GM12878 (cell line): ENCODE measurements around the gene FAM20A. TPM values are rescaled to one million over a fixed set of nuclear protein-coding genes. Genes with fewer than 3 reads are reported as not detected.
A peak's percentile ranks its signal among the peaks of the same experiment; 100 is the strongest.

ENCODE experiments used
- ATF3 ChIP-seq: IDR thresholded peaks from 2 replicates; pipeline ENCODE4 v1.6.1; 2011; ENCODE audit warnings: low read depth, mild to moderate bottlenecking, low read length, moderate library complexity, borderline replicate concordance; ENCODE audit errors: extremely low read depth
- BHLHE40 ChIP-seq, 2 experiments: fragments of 450-650 bp in 1 of 2; IDR thresholded peaks; 2 replicates each; pipeline ENCODE4 v1.6.1; 2011 to 2017; ENCODE audit warnings: low read depth in 2 of 2, borderline replicate concordance in 1 of 2, improper control_type of control experiment in 1 of 2, low read length in 1 of 2, mild to moderate bottlenecking in 1 of 2
- CBX5 ChIP-seq: sonication (generic); IDR thresholded peaks from 2 replicates; pipeline ENCODE4 v1.6.1; 2016; ENCODE audit warnings: low read depth, moderate library complexity, mild to moderate bottlenecking, inconsistent platforms
- CHD2 ChIP-seq: IDR thresholded peaks from 2 replicates; pipeline ENCODE4 v1.6.1; 2011; ENCODE audit warnings: low read depth, low read length, improper control_type of control experiment, borderline replicate concordance
- CTCF ChIP-seq, 3 experiments: IDR thresholded peaks in 2 of 3; conservative IDR thresholded peaks in 1 of 3; 2 replicates each; pipeline ENCODE4 v1.5.1; 2011; ENCODE audit warnings: low read depth in 3 of 3, low read length in 3 of 3, mild to moderate bottlenecking in 3 of 3, control low read depth in 2 of 3, moderate library complexity in 2 of 3, inconsistent platforms in 1 of 3, mixed read lengths in 1 of 3; ENCODE audit not compliant: control insufficient read depth in 2 of 3, insufficient read depth in 1 of 3; ENCODE audit errors: extremely low read depth in 1 of 3
- POLR2A ChIP-seq: IDR thresholded peaks from 2 replicates; pipeline ENCODE4 v1.6.1; 2011; ENCODE audit warnings: low read depth, mild to moderate bottlenecking, low read length
- RCOR1 ChIP-seq: conservative IDR thresholded peaks from 2 replicates; pipeline ENCODE4 v1.6.1; 2012; ENCODE audit warnings: low read depth, low read length, improper control_type of control experiment
- SPI1 ChIP-seq: IDR thresholded peaks from 2 replicates; pipeline ENCODE4 v1.6.1; 2011; ENCODE audit warnings: low read depth, mild to moderate bottlenecking, low read length, moderate library complexity, borderline replicate concordance; ENCODE audit not compliant: insufficient read depth
- ZNF592 ChIP-seq: fragments of 450-650 bp; IDR thresholded peaks from 2 replicates; pipeline ENCODE4 v1.6.1; 2017; ENCODE audit warnings: mild to moderate bottlenecking, moderate library complexity
- polyA plus RNA-seq, 11 experiments: library from polyadenylated mRNA; depleted of rRNA in 4 of 11; unstranded in 6 of 11; stranded (reverse) in 5 of 11; fragments of >200 nt; fragmentation: Nextera tagmentation in 4 of 11; fragmentation: Illumina TruSeq in 1 of 11; extraction: Ambion mirVana in 4 of 11; extraction: Trizol in 1 of 11; gene quantifications; 1 replicate in 1 of 11; 2 replicates in 10 of 11; pipeline versions ENCODE4 v1.2.1 to v1.2.3, GENCODE V29; 2011 to 2016; ENCODE audit warnings: inconsistent platforms in 2 of 11, missing spikeins in 2 of 11, low read depth in 1 of 11
- total RNA-seq, 4 experiments: library from RNA; depleted of rRNA in 3 of 4; stranded (reverse); fragments of >200 nt in 3 of 4; fragmentation: Illumina TruSeq in 1 of 4; extraction: Trizol in 1 of 4; gene quantifications; 2 replicates each; pipeline versions ENCODE4 v1.2.1 to v1.2.3, GENCODE V29; 2013 to 2021

FAM20A gene
- total and polyA plus RNA-seq, 10 of the 15 experiments (the other 5 are each of a cell fraction or from before 2014, with no cell fraction given), result 0.13 TPM; not detected in 9

GRCh38 chr17:68512247-68512959 lies 88.8 kb downstream of the FAM20A start, which contains the start of gene PRKAR1A (continued):
- peak; percentile 24; the same call in 1 of the 2 replicates for TF ChIP-seq ZNF592
- TF ChIP-seq CHD2, result peak; percentile 76
- 0 out of 6 replicates have a peak, but pooled peaks of 1 of the 3 experiments have one; percentile 1 for TF ChIP-seq CTCF (IDR thresholded peaks at IDR 0.05 in 2 of 3, conservative IDR thresholded peaks at IDR 0.05 in 1 of 3; ENCODE audit: control insufficient read depth in 2 of 3, extremely low read depth in 1 of 3, insufficient read depth in 1 of 3, low read depth in 3 of 3, low read length in 3 of 3)
- TF ChIP-seq BHLHE40 (IDR thresholded peaks at IDR 0.05; ENCODE audit: borderline replicate concordance in 1 of 2, low read depth in 2 of 2, low read length in 1 of 2), result peak in 1 of 2 experiments; percentile 31; a peak in 2 of 4 replicates
- TF ChIP-seq CBX5, result no peak
- TF ChIP-seq RCOR1, result 0 out of 2 replicates have a peak, but pooled peaks have one; percentile 34
- TF ChIP-seq POLR2A, result peak; percentile 92
- TF ChIP-seq SPI1, result peak; percentile 57; the same call in 1 of the 2 replicates
- no peak for TF ChIP-seq ATF3
- TF ChIP-seq, all 136 proteins: peak for 51
